ENCODE data around the gene CYBC1.

Gene CYBC1

GRCh38 chr17:82450357-82451106 lies at the start of gene CYBC1:
CYBC1 (minus strand) TSS chr17:82450752; CDS start chr17:82449254, 1,498 bp downstream.
- no peaks in the 10 kb centered on the region for H3K27me3 ChIP-seq (ENCODE audit: control insufficient read depth in 1 of 2, insufficient read depth in 2 of 2, low read length in 2 of 2)
- H3K4me3 ChIP-seq (ENCODE audit: low read length in 2 of 2): peak within 1 kb of the TSS; percentile 88
- H3K9ac ChIP-seq (ENCODE audit: low read length in 2 of 2): peak within 1 kb of the TSS; percentile 75 to 83
- H3K9me3 ChIP-seq (ENCODE audit: control insufficient read depth in 2 of 2, low read length in 2 of 2): no peaks in the 10 kb centered on the region
- H3K27ac ChIP-seq (ENCODE audit: low read length): peak within 1 kb of the TSS; percentile 79
- H3K36me3 ChIP-seq (ENCODE audit: control insufficient read depth in 2 of 2, insufficient read depth in 2 of 2, low read length in 2 of 2): no peaks in the 10 kb centered on the region
- H3K4me1 ChIP-seq (ENCODE audit: control insufficient read depth, insufficient read depth, low read length): peaks cover 17% of the 10 kb centered on the region

GRCh38 chr17:82497483-82498405 lies 47.2 kb upstream of the CYBC1 start:
- no peaks in the 10 kb centered on the region for H3K27me3 ChIP-seq (ENCODE audit: control insufficient read depth in 1 of 2, insufficient read depth in 2 of 2, low read length in 2 of 2)
- no peaks in the 10 kb centered on the region for H3K9me3 ChIP-seq (ENCODE audit: control insufficient read depth in 2 of 2, low read length in 2 of 2)
- peak overlapping the region; percentile 74 to 85 for H3K4me3 ChIP-seq (ENCODE audit: low read length in 2 of 2)
- H3K36me3 ChIP-seq (ENCODE audit: control insufficient read depth in 2 of 2, insufficient read depth in 2 of 2, low read length in 2 of 2): no peaks in the 10 kb centered on the region
- peaks cover 34% of the 10 kb centered on the region for H3K4me1 ChIP-seq (ENCODE audit: control insufficient read depth, insufficient read depth, low read length)
- H3K27ac ChIP-seq (ENCODE audit: low read length): peak overlapping the region; percentile 62
- peak overlapping the region; percentile 64 to 84 for H3K9ac ChIP-seq (ENCODE audit: low read length in 2 of 2)

- Histone ChIP-seq H3K27ac (ENCODE audit: low read length) (peak overlapping the region; percentile 71), H3K36me3 (ENCODE audit: control insufficient read depth in 2 of 2, insufficient read depth in 2 of 2, low read length in 2 of 2) (no peaks in the 10 kb centered on the region), H3K4me1 (ENCODE audit: control insufficient read depth, insufficient read depth, low read length) (peaks cover 35% of the 10 kb centered on the region), H3K9me3 (ENCODE audit: control insufficient read depth in 2 of 2, low read length in 2 of 2) (no peaks in the 10 kb centered on the region), H3K9ac (ENCODE audit: low read length in 2 of 2) (peak overlapping the region; percentile 69 to 75), H3K27me3 (ENCODE audit: control insufficient read depth in 1 of 2, insufficient read depth in 2 of 2, low read length in 2 of 2) (no peaks in the 10 kb centered on the region), H3K4me3 (ENCODE audit: low read length in 2 of 2) (peak overlapping the region; percentile 80 to 83)
Measured at GRCh38 chr17:82496529-82497434, 46.2 kb upstream of the CYBC1 start.

- Histone ChIP-seq H3K4me1 (ENCODE audit: control insufficient read depth, insufficient read depth, low read length) (peaks cover 35% of the 10 kb centered on the region), H3K36me3 (ENCODE audit: control insufficient read depth in 2 of 2, insufficient read depth in 2 of 2, low read length in 2 of 2) (no peaks in the 10 kb centered on the region), H3K4me3 (ENCODE audit: low read length in 2 of 2) (no peak overlapping the region), H3K27me3 (ENCODE audit: control insufficient read depth in 1 of 2, insufficient read depth in 2 of 2, low read length in 2 of 2) (no peaks in the 10 kb centered on the region), H3K9me3 (ENCODE audit: control insufficient read depth in 2 of 2, low read length in 2 of 2) (no peaks in the 10 kb centered on the region), H3K27ac (ENCODE audit: low read length) (peak overlapping the region; percentile 71), H3K9ac (ENCODE audit: low read length in 2 of 2) (no peak overlapping the region)
Measured at GRCh38 chr17:82495844-82496528, 45.4 kb upstream of the CYBC1 start.

- peaks cover 35% of the 10 kb centered on the region for H3K4me1 ChIP-seq (ENCODE audit: control insufficient read depth, insufficient read depth, low read length)
- no peaks in the 10 kb centered on the region for H3K36me3 ChIP-seq (ENCODE audit: control insufficient read depth in 2 of 2, insufficient read depth in 2 of 2, low read length in 2 of 2)
- peak overlapping the region in 1 of 2 donors; percentile 15 for H3K4me3 ChIP-seq (ENCODE audit: low read length in 2 of 2)
- no peaks in the 10 kb centered on the region for H3K27me3 ChIP-seq (ENCODE audit: control insufficient read depth in 1 of 2, insufficient read depth in 2 of 2, low read length in 2 of 2)
- peak overlapping the region; percentile 1 to 13 for H3K9ac ChIP-seq (ENCODE audit: low read length in 2 of 2)
- H3K27ac ChIP-seq (ENCODE audit: low read length): peak overlapping the region; percentile 18
- H3K9me3 ChIP-seq (ENCODE audit: control insufficient read depth in 2 of 2, low read length in 2 of 2): no peaks in the 10 kb centered on the region
Measured at GRCh38 chr17:82494236-82495055, 43.9 kb upstream of the CYBC1 start.

- Histone ChIP-seq H3K9ac (ENCODE audit: low read length in 2 of 2) (peak overlapping the region in 1 of 2 donors; percentile 21), H3K4me3 (ENCODE audit: low read length in 2 of 2) (no peak overlapping the region), H3K27me3 (ENCODE audit: control insufficient read depth in 1 of 2, insufficient read depth in 2 of 2, low read length in 2 of 2) (no peaks in the 10 kb centered on the region), H3K4me1 (ENCODE audit: control insufficient read depth, insufficient read depth, low read length) (peaks cover 42% of the 10 kb centered on the region), H3K27ac (ENCODE audit: low read length) (peak overlapping the region; percentile 49), H3K9me3 (ENCODE audit: control insufficient read depth in 2 of 2, low read length in 2 of 2) (no peaks in the 10 kb centered on the region), H3K36me3 (ENCODE audit: control insufficient read depth in 2 of 2, insufficient read depth in 2 of 2, low read length in 2 of 2) (no peaks in the 10 kb centered on the region)
Measured at GRCh38 chr17:82493226-82493781, 42.8 kb upstream of the CYBC1 start.

- Histone ChIP-seq H3K4me1 (ENCODE audit: control insufficient read depth, insufficient read depth, low read length) (peaks cover 41% of the 10 kb centered on the region), H3K9ac (ENCODE audit: low read length in 2 of 2) (peak overlapping the region in 1 of 2 donors; percentile 29), H3K4me3 (ENCODE audit: low read length in 2 of 2) (no peak overlapping the region), H3K27ac (ENCODE audit: low read length) (peak overlapping the region; percentile 49), H3K36me3 (ENCODE audit: control insufficient read depth in 2 of 2, insufficient read depth in 2 of 2, low read length in 2 of 2) (peaks cover 0 to 3% of the 10 kb centered on the region in 2 donors), H3K9me3 (ENCODE audit: control insufficient read depth in 2 of 2, low read length in 2 of 2) (no peaks in the 10 kb centered on the region), H3K27me3 (ENCODE audit: control insufficient read depth in 1 of 2, insufficient read depth in 2 of 2, low read length in 2 of 2) (no peaks in the 10 kb centered on the region)
Measured at GRCh38 chr17:82492643-82493225, 42.2 kb upstream of the CYBC1 start.

- H3K9ac ChIP-seq (ENCODE audit: low read length in 2 of 2): no peak overlapping the region
- peaks cover 33% of the 10 kb centered on the region for H3K4me1 ChIP-seq (ENCODE audit: control insufficient read depth, insufficient read depth, low read length)
- no peak overlapping the region for H3K27ac ChIP-seq (ENCODE audit: low read length)
- no peak overlapping the region for H3K4me3 ChIP-seq (ENCODE audit: low read length in 2 of 2)
- no peaks in the 10 kb centered on the region for H3K9me3 ChIP-seq (ENCODE audit: control insufficient read depth in 2 of 2, low read length in 2 of 2)
- peaks cover 4 to 6% of the 10 kb centered on the region in 2 donors for H3K36me3 ChIP-seq (ENCODE audit: control insufficient read depth in 2 of 2, insufficient read depth in 2 of 2, low read length in 2 of 2)
- H3K27me3 ChIP-seq (ENCODE audit: control insufficient read depth in 1 of 2, insufficient read depth in 2 of 2, low read length in 2 of 2): no peaks in the 10 kb centered on the region
Measured at GRCh38 chr17:82491533-82491932, 41.0 kb upstream of the CYBC1 start.

GRCh38 chr17:82491196-82491530 lies 40.6 kb upstream of the CYBC1 start:
- H3K4me3 ChIP-seq (ENCODE audit: low read length in 2 of 2): no peak overlapping the region
- H3K9me3 ChIP-seq (ENCODE audit: control insufficient read depth in 2 of 2, low read length in 2 of 2): no peaks in the 10 kb centered on the region
- H3K9ac ChIP-seq (ENCODE audit: low read length in 2 of 2): no peak overlapping the region
- peaks cover 29% of the 10 kb centered on the region for H3K4me1 ChIP-seq (ENCODE audit: control insufficient read depth, insufficient read depth, low read length)
- H3K36me3 ChIP-seq (ENCODE audit: control insufficient read depth in 2 of 2, insufficient read depth in 2 of 2, low read length in 2 of 2): peaks cover 7 to 10% of the 10 kb centered on the region in 2 donors
- H3K27me3 ChIP-seq (ENCODE audit: control insufficient read depth in 1 of 2, insufficient read depth in 2 of 2, low read length in 2 of 2): no peaks in the 10 kb centered on the region
- H3K27ac ChIP-seq (ENCODE audit: low read length): no peak overlapping the region
